Astrocyte (in vitro differentiated cells and primary cell): ENCODE data around the gene C9orf40. TPM values are rescaled to one million over a fixed set of nuclear protein-coding genes. Genes with fewer than 3 reads are reported as not detected.

ENCODE experiments used
- DNase-seq: peaks from one replicate; pipeline ENCODE4 v3.0.0-alpha.2; 2010; ENCODE audit warnings: low read depth
- FAIRE-seq: peaks from 2 replicates; lab custom pipeline; 2011; peaks lifted over from hg19 to GRCh38; lab: Jason Lieb, UNC
- H2AFZ ChIP-seq: 2 replicates; pipeline ENCODE4 v1.6.0; 2012; ENCODE audit warnings: low read depth, low read length, inconsistent platforms
- H3K27ac ChIP-seq: 2 replicates; pipeline ENCODE4 v1.5.1; 2011; ENCODE audit warnings: low read depth, low read length, inconsistent platforms
- H3K27me3 ChIP-seq: 2 replicates; pipeline ENCODE4 v1.6.0; 2011; ENCODE audit warnings: low read length, inconsistent platforms; ENCODE audit not compliant: insufficient read depth
- H3K36me3 ChIP-seq: 2 replicates; pipeline ENCODE4 v1.5.1; 2011; ENCODE audit warnings: low read length, inconsistent platforms; ENCODE audit not compliant: insufficient read depth
- H3K4me1 ChIP-seq: 2 replicates; pipeline ENCODE4 v1.5.1; 2011; ENCODE audit warnings: low read length, inconsistent platforms; ENCODE audit not compliant: insufficient read depth
- H3K4me2 ChIP-seq: 2 replicates; pipeline ENCODE4 v1.6.0; 2012; ENCODE audit warnings: low read length, inconsistent platforms
- H3K4me3 ChIP-seq: 2 replicates; pipeline ENCODE4 v1.5.1; 2011; ENCODE audit warnings: low read depth, mild to moderate bottlenecking, low read length, inconsistent platforms; ENCODE audit not compliant: insufficient read depth
- H3K79me2 ChIP-seq: 2 replicates; pipeline ENCODE4 v1.6.0; 2012; ENCODE audit warnings: mild to moderate bottlenecking, low read length, inconsistent platforms; ENCODE audit not compliant: insufficient read depth
- H3K9ac ChIP-seq: 2 replicates; pipeline ENCODE4 v1.6.0; 2012; ENCODE audit warnings: mild to moderate bottlenecking, low read length, inconsistent platforms
- H3K9me3 ChIP-seq: 2 replicates; pipeline ENCODE4 v1.5.1; 2012; ENCODE audit warnings: low read depth, mild to moderate bottlenecking, low read length, inconsistent platforms; ENCODE audit not compliant: insufficient read depth
- H4K20me1 ChIP-seq: 2 replicates; pipeline ENCODE4 v1.6.0; 2012; ENCODE audit warnings: low read length, inconsistent platforms; ENCODE audit not compliant: insufficient read depth
- H3K27ac Mint-ChIP-seq: one replicate; pipeline ENCODE4 v1.8.0; 2021; ENCODE audit warnings: mild to moderate bottlenecking, mixed read lengths; ENCODE audit not compliant: unreplicated experiment
- H3K27me3 Mint-ChIP-seq: one replicate; pipeline ENCODE4 v1.8.0; 2021; ENCODE audit warnings: low read depth, mixed read lengths; ENCODE audit not compliant: unreplicated experiment
- H3K36me3 Mint-ChIP-seq: one replicate; pipeline ENCODE4 v1.8.0; 2021; ENCODE audit warnings: low read depth, mixed read lengths; ENCODE audit not compliant: unreplicated experiment
- H3K4me1 Mint-ChIP-seq: one replicate; pipeline ENCODE4 v1.8.0; 2021; ENCODE audit warnings: low read depth, mixed read lengths; ENCODE audit not compliant: unreplicated experiment
- H3K4me3 Mint-ChIP-seq: one replicate; pipeline ENCODE4 v1.8.0; 2021; ENCODE audit warnings: mild to moderate bottlenecking, moderate library complexity, mixed read lengths; ENCODE audit not compliant: unreplicated experiment
- H3K9me3 Mint-ChIP-seq: one replicate; pipeline ENCODE4 v1.8.0; 2021; ENCODE audit warnings: mild to moderate bottlenecking, mixed read lengths; ENCODE audit not compliant: unreplicated experiment
- CTCF ChIP-seq: IDR thresholded peaks from 2 replicates; pipeline ENCODE4 v1.5.1; 2011; ENCODE audit warnings: low read depth, mild to moderate bottlenecking, inconsistent platforms, low read length, moderate library complexity; ENCODE audit not compliant: insufficient read depth
- EZH2 ChIP-seq: IDR thresholded peaks from 2 replicates; pipeline ENCODE4 v1.6.1; 2012; ENCODE audit warnings: mild to moderate bottlenecking, low read length, inconsistent platforms; ENCODE audit not compliant: insufficient read depth
- total RNA-seq: library from RNA; stranded (reverse); gene quantifications from 2 replicates; pipeline ENCODE4 v1.2.1, GENCODE V29; 2021

Gene C9orf40
- total RNA-seq, 1 donor from 2014 or later, result 5.4 TPM

GRCh38 chr9:74953235-74953751 is 581 bp upstream of the C9orf40 start:
- DNase-seq, result peak; percentile 4
- peaks cover 9% of the 10 kb centered on the region for H3K79me2 ChIP-seq
- H4K20me1 ChIP-seq, result no peaks in the 10 kb centered on the region
- Mint-ChIP-seq H3K9me3 (no peaks in the 10 kb centered on the region), H3K36me3 (no peaks in the 10 kb centered on the region), H3K4me3 (peak overlapping the region; percentile 89), H3K27ac (no peak overlapping the region), H3K4me1 (no peaks in the 10 kb centered on the region), H3K27me3 (no peaks in the 10 kb centered on the region)
- FAIRE-seq, result no peak
- H3K9ac ChIP-seq, result peak overlapping the region; percentile 93
- peak overlapping the region; percentile 87 for H3K27ac ChIP-seq
- H2AFZ ChIP-seq, result peak overlapping the region; percentile 97
- no peaks in the 10 kb centered on the region for H3K27me3 ChIP-seq
- H3K9me3 ChIP-seq, result no peaks in the 10 kb centered on the region
- H3K4me2 ChIP-seq, result peak overlapping the region; percentile 93
- H3K4me3 ChIP-seq, result peak overlapping the region; percentile 92
- TF ChIP-seq CTCF, result no peak
- no peak for TF ChIP-seq EZH2
- no peaks in the 10 kb centered on the region for H3K36me3 ChIP-seq
- no peaks in the 10 kb centered on the region for H3K4me1 ChIP-seq

- FAIRE-seq (no peak), DNase-seq (peak; percentile 6)
- Mint-ChIP-seq H3K36me3 (no peaks in the 10 kb centered on the region), H3K4me1 (no peaks in the 10 kb centered on the region), H3K4me3 (peak overlapping the region; percentile 99), H3K27me3 (no peaks in the 10 kb centered on the region), H3K9me3 (no peaks in the 10 kb centered on the region), H3K27ac (peak overlapping the region; percentile 88)
- Histone ChIP-seq H3K36me3 (no peaks in the 10 kb centered on the region), H4K20me1 (no peaks in the 10 kb centered on the region), H3K27ac (peak overlapping the region; percentile 76), H2AFZ (peak overlapping the region; percentile 96), H3K4me2 (peak overlapping the region; percentile 93), H3K4me1 (no peaks in the 10 kb centered on the region), H3K27me3 (no peaks in the 10 kb centered on the region), H3K9me3 (no peaks in the 10 kb centered on the region), H3K79me2 (peaks cover 9% of the 10 kb centered on the region), H3K9ac (peak overlapping the region; percentile 93), H3K4me3 (peak overlapping the region; percentile 92)
- TF ChIP-seq CTCF (no peak), EZH2 (no peak)
These were observed 974 bp downstream of the C9orf40 start for GRCh38 chr9:74951725-74952151.

- peak overlapping the region; percentile 93 for H3K9ac ChIP-seq
- no peak for FAIRE-seq
- H3K36me3 ChIP-seq, result no peaks in the 10 kb centered on the region
These were observed 1.5 kb downstream of the C9orf40 start for GRCh38 chr9:74951107-74951720.

More at GRCh38 chr9:74951107-74951720, 1.5 kb downstream of the C9orf40 start:
- no peaks in the 10 kb centered on the region for H3K27me3 Mint-ChIP-seq
- Histone ChIP-seq H3K27me3 (no peaks in the 10 kb centered on the region), H3K9me3 (no peaks in the 10 kb centered on the region), H3K4me3 (peak overlapping the region; percentile 92), H3K79me2 (peaks cover 9% of the 10 kb centered on the region), H2AFZ (peak overlapping the region; percentile 96), H3K27ac (peak overlapping the region; percentile 76), H4K20me1 (no peaks in the 10 kb centered on the region), H3K4me1 (no peaks in the 10 kb centered on the region), H3K4me2 (peak overlapping the region; percentile 93)
- peak overlapping the region; percentile 99 for H3K4me3 Mint-ChIP-seq
- H3K9me3 Mint-ChIP-seq, result no peaks in the 10 kb centered on the region
- TF ChIP-seq EZH2 (no peak), CTCF (no peak)
- DNase-seq, result no peak
- no peaks in the 10 kb centered on the region for H3K4me1 Mint-ChIP-seq
- peak overlapping the region; percentile 53 for H3K27ac Mint-ChIP-seq
- H3K36me3 Mint-ChIP-seq, result no peaks in the 10 kb centered on the region
